Endothelial cell of umbilical vein (primary cell): ENCODE results near the gene TCAP.

Experiments used
- EZH2 ChIP-seq: IDR thresholded peaks from 2 replicates; pipeline ENCODE4 v1.6.1; 2012; ENCODE audit warnings: borderline replicate concordance, low read depth, mild to moderate bottlenecking, moderate library complexity, low read length, inconsistent platforms; ENCODE audit not compliant: severe bottlenecking
- JUN ChIP-seq: IDR thresholded peaks from 2 replicates; pipeline ENCODE4 v1.6.1; 2011; ENCODE audit warnings: borderline replicate concordance, low read depth; ENCODE audit not compliant: insufficient read length, insufficient read depth
- POLR2A ChIP-seq: IDR thresholded peaks from 2 replicates; pipeline ENCODE4 v1.6.1; 2012; ENCODE audit warnings: low read depth, mild to moderate bottlenecking, control low read depth, low read length
- POLR2AphosphoS5 ChIP-seq: IDR thresholded peaks from 2 replicates; pipeline ENCODE4 v1.6.1; 2012; ENCODE audit warnings: low read depth, mild to moderate bottlenecking, control low read depth, low read length, moderate library complexity; ENCODE audit not compliant: insufficient read depth
- TF ChIP-seq, protein P1 (sequence below), 2 donors: IDR thresholded peaks; 1 replicate in 1 of 2; 2 replicates in 1 of 2; pipeline ENCODE4 v1.5.1; 2011; ENCODE audit warnings: low read length in 2 of 2, mild to moderate bottlenecking in 2 of 2, moderate library complexity in 2 of 2, control low read depth in 1 of 2, inconsistent platforms in 1 of 2, low read depth in 1 of 2; ENCODE audit not compliant: insufficient read depth in 1 of 2; ENCODE audit errors: extremely low read depth in 1 of 2

DNA sequence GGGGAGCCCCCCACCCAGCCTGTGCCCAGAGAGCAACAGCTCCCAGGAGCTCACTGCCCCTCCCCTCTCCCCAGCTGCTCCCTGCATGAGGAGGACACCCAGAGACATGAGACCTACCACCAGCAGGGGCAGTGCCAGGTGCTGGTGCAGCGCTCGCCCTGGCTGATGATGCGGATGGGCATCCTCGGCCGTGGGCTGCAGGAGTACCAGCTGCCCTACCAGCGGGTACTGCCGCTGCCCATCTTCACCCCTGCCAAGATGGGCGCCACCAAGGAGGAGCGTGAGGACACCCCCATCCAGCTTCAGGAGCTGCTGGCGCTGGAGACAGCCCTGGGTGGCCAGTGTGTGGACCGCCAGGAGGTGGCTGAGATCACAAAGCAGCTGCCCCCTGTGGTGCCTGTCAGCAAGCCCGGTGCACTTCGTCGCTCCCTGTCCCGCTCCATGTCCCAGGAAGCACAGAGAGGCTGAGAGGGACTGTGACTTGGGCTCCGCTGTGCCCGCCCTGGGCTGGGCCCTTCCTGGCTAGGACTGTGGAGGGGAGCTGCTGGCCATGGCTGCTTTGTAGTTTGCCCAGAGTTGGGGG, 584 bp downstream of the TCAP start:
- TF ChIP-seq EZH2 (no peak), POLR2A (no peak), POLR2AphosphoS5 (no peak), JUN (no peak)
- TF ChIP-seq, protein P1, sequence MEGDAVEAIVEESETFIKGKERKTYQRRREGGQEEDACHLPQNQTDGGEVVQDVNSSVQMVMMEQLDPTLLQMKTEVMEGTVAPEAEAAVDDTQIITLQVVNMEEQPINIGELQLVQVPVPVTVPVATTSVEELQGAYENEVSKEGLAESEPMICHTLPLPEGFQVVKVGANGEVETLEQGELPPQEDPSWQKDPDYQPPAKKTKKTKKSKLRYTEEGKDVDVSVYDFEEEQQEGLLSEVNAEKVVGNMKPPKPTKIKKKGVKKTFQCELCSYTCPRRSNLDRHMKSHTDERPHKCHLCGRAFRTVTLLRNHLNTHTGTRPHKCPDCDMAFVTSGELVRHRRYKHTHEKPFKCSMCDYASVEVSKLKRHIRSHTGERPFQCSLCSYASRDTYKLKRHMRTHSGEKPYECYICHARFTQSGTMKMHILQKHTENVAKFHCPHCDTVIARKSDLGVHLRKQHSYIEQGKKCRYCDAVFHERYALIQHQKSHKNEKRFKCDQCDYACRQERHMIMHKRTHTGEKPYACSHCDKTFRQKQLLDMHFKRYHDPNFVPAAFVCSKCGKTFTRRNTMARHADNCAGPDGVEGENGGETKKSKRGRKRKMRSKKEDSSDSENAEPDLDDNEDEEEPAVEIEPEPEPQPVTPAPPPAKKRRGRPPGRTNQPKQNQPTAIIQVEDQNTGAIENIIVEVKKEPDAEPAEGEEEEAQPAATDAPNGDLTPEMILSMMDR (IDR thresholded peaks at IDR 0.05; ENCODE audit: extremely low read depth in 1 of 2, insufficient read depth in 1 of 2, low read depth in 1 of 2, low read length in 2 of 2): no peak
